Stimulated activated CD4-positive, alpha-beta T cell treated with anti-CD3 and anti-CD28 coated beads, Interleukin-4, amount 100 ng/mL, for 24 hours (primary cell): ENCODE data around the gene FAXC.
"Not testable (repeated sequence)": the region's sequence is repeated elsewhere in the genome, so short reads cannot be mapped to it uniquely, and the experiment has no call there.

Experiments
- DNase-seq: peaks from one replicate; pipeline ENCODE4 v3.0.0-alpha.2; 2020

The FAXC gene

DNA sequence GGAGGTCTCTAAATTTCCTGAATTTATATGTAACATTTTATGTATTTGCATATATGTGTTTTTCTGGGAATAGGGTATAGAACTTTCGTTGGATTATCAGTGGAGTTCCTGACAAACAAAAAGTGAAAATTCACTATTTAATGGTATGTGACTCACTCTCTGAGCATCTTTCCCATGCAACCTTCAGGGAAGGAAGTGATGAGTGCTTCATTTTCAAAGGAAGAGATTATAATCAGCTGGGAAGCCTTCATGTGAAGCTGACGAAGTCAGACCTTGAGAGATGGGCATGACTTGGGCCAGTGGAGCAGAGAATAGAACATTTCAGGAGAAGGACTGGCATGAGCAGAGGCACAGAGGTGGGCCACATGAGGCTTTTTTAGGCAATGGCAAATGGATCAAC lies 72.7 kb downstream of the FAXC start:
- DNase-seq = no peak

DNA sequence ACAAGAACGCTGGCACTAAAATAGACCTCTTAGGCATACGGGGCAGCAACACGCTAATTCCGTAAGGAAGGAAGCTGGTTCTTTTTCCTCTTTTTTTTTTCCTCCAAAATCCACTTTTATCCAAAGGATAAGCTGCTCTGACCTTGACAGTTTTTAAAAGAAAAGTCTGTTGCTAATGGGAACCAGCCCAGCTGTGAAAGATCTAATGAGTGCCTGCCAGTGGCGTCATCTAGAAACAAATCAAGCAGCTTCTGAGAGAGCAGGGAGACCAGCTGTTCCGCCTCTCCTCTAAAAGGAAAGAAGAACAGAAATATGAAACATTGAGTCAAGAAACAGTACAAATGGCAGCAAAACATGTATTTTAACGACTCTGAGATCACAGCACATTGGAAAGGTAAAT lies 78.6 kb downstream of the FAXC start:
- no peak for DNase-seq

DNA sequence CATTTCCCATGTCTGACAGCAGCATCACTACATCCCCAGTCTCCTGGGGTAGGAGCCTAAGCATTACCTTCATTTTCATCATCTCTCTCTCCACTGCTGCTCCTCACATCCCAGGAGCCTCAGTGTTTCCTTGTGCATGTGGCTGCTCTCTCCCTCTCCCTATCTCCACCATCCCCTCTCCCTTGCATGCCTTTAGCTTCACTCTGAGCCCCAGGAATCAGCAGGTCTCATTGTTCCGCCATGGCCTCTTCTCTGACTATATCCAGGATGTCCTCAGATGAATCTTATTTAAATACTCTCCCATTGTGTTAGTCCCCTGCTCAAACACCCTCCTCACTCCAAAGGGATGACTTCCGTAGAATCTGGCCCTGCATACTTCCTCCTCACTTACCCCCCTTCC lies 79.4 kb downstream of the FAXC start:
- DNase-seq = no peak

DNA sequence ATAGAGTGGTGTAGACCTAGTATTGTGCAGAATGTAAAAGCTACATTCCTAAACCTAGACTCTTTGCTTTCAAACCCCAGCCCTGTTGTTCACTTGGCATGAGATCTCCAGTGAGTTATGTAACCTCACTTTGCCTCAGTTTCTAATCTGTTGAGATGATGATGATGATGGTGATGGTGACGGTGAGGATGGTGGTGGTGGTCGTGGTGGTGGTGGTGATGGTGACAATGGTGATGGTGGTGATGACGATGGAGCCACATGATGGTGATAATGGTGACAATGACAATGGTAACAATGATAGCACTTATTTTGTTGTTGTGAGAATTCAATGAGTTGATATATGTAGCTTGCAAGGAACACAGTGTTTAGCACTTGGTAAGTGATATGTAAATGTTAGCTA lies 80.3 kb downstream of the FAXC start:
- no peak for DNase-seq

DNA sequence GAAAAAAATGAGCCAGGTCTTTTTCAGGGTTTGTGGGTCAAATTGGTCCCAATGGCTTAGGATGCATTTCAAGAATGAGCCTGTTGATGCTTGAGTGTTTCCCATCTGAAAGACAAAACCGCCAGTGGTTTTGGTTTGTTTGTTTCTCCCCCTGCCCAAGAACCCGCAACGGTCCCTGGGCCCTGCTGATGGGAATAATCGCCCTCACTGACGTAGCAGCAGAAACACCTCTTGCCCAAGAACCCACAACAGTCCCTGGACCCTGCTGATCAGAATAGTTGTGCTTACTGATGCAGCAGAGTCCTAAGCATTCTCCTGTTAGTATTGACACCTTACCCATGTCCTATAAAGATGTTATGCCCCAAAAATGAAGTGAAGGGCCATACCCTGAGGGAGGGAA lies 82.5 kb downstream of the FAXC start:
- DNase-seq = not testable (repeated sequence)

DNA sequence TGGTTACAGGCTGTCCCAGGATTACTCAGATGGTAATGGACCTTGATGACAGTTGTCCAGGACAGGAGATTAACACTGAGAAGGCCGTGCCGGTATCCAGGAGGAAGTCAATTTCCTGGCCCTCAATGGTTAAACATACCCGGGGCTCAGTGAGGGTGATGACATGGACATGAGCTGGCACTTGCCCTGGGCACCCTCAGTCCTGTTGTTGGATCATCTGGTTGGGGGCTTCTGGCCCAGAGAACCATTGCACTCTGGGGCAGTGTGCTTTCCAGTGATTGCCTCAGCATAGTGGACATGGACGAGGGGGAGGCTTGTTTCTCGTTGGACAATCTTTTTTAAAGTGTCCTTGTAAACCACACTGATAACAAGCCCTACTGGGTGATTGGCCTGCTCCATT lies 84.0 kb downstream of the FAXC start:
- DNase-seq = not testable (repeated sequence)

DNA sequence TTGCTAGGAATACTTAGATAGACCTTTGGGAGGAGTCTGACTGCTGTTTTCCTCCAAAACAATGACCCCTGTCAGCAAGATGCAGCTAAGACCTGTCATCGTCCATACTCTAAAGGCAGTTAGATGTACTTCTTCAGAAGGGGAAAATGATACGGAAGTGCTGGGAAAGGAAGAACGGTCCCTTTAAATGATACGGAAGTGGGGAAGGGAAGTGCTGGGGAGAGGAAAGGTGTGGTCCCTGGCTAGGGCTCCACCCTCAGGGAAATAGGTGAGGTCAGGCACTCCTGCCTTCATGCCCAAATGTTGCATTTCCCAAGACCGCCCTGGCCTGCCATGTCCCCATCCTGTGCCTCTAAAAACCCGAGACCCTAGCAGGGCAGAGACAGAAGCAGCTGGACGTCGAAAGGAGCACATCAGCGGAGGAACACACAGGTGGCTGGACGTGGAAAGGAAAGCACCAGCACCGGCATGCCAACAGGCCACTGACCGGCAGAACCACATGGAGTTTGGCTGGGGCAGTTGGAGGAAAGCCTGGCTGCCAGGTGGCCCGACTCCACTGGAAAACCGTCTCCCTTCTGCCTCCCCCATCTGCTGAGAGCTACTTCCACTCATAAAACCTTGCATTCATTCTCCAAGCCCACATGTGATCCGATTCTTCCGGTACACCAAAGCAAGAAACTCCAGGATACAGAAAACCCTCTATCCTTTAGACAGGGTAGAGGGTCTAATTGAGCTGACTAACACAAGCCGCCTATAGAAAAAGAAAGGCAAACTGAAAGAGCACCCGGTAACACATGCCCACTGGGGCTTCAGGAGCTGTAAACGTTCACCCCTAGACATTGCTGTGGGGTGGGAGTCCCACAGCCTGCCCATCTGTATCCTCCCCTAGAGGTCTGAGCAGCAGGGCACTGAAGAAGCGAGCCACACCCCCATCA lies 94.6 kb downstream of the FAXC start:
- no peak for DNase-seq

DNA sequence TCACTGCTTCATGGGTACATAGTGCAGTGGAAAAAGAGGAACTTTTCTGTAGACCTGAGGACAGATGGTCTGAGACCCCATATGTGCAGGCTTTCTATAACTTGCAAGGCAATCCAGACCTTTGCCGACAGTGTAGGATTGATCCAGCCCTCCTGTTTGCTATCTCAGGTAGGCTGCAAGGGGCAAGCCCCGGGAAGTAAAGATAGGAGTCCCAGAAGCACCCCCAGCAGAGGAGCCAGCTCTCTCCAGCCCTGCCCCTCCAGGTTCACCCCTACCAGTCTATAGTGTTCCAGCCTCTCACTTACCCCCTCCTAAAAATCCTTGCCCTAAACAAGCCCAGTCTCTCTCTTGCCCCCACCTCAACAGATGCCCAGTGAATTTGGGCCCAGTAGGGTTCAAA lies 96.2 kb downstream of the FAXC start:
- no peak for DNase-seq

DNA sequence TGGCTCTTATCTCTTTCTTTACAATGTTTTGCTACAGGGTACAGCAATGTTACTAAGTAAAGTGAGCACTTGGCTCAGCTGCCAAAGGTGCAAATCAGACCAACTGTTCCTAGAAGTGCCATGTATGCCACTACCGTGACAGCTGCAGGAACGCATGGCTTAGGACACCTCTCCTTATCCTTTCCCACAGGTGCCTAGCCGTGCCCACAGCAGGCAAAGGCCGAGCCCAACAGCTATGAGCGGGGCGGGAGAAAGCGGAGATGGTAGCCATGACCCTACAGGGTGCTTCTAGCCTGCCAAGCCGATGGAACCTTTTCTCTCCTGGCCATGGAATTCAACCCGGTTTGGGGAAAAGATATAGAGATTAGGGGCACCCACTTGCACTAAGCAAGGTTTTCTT lies 97.1 kb downstream of the FAXC start:
- no peak for DNase-seq

DNA sequence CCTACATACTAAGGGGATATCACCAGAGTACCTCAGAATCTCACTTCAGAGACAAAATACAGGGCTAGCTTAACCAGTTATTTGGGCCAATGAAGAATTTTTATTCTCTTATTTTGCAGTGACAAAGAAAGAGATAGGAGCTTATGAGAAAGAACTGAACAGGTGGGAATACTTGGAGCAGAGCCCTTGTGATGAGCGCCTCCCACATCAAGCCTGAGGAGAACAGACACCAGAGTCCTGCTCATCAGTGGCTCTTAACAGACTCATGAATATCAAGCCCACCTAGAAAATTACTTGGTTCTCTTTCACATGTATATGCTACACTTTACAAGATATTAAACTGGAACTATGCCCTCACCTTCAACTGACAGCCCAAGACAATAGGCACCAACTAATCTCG lies 99.0 kb downstream of the FAXC start:
- DNase-seq = no peak

DNA sequence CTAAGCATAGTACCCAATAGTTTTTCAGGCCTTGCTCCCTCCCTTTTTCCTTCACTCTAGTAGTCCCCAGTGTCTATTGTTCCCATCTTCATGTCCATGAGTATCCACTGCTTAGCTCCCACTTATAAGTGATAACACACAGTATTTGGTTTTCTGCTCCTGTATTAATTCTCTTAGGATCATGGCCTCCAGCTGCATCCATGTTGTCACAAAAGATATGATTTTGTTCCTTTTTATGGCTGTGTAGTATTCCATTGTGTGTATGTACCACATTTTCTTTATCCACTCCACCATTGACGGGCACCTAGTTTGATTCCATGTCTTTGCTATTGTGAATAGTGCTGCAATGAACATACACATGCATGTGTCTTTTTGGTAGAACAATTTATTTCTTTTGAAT lies 102.9 kb downstream of the FAXC start:
- no peak for DNase-seq

DNA sequence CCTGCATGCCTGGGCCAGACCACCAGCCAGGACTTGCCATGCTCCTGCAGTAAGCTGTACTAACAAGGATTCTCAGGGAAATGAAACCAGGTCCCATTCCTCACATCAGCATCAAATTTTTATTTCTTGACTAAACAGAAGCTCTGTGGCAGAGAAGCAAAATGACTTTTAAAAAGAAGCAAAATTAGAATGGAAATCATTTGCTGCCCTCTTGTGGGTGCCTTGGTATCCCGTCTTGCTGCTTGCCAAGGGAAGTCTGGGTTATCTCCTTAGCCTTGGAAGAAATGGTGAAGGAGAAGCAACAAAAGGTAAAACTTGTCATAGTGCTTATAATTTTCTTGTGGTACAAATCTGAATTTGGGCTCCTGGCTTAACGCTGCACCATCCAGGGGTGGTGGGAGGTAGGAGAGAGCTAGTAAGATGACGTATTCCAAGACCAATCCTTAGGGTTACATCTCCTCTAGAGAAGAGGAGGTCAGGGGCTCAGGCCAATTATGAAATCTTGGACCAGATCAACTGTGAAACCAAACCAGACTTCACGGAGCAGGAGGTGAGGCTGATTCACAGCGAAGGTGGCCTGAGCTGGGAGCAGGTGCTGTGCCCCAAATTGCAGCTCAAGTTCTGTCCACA lies 107.5 kb downstream of the FAXC start:
- DNase-seq = no peak

DNA sequence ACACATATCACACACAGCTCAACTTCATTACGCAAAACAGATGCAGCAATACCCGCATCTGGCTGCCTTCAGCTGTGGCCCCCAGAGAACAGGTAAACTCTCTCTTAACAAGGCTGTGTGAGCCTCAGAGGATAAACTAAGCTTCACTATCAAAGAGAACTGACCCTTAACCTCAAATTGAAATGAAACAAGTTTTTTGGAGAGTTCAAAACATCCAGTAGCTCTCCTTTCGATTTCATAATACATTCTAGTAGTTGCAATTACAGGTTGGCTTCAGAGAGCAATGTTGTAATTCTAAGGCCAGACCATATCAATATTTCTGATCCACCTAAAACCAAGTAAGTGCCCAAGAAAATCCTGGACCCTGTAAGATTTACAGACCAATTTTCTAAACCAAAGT lies 113.5 kb downstream of the FAXC start:
- no peak for DNase-seq

DNA sequence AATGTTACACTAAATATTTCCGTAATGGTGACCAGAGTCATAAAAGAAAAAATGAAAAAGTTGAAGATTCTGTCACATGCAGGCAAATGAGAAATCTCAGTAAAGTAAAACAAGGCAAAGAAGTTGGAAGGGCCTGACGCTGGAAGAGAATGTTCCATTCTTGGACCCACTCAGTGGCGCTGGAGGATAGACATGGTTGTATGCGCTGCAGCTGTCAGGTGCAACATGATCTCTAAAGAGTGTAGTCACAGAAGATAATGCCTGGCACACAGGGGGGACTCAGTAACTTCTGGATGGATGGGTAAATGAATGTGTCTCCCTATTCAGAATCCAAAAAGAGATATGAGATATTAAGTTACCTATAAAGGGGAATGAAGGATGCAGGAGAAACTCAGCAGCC lies 116.3 kb downstream of the FAXC start:
- no peak for DNase-seq

DNA sequence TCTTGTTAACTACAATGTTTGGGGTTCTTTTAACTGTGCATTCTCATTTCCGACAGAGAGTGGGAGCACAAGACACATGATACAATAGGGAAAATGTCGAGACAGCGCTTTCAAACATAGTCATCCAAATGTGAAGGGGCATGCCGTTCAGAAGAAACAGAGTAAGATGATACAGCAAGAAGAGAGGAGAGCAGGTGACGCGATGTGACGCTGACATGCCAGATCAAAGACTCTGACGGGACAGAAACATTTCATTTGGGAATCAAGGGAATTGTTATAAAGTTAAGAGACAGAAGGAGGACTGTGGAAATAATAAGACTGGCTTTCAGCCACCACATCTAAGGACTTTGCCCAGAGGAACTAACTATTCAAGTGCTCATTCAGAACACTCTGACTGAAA lies 117.4 kb downstream of the FAXC start:
- DNase-seq = no peak

DNA sequence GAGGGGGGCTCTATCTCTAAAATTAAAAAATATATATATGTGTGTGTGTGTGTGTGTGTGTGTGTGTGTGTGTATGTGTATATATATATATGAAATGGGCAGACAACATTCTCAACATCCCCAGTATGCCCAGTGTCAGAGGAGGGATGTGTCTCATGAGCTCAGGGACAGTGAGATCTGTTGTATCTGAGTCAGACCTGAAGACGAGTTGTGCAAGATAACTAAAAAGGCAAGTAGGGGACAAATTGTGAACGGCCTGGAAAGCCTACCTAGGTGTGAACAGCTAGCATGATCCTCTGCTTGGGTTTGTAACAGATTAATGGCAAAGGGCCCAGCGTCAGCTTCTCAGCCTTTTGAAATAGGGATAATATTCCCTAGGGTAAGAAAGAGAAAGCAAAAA lies 124.3 kb downstream of the FAXC start:
- no peak for DNase-seq
